ENCODE measurements around the gene NRP1. TPM values are rescaled to one million over a fixed set of nuclear protein-coding genes. Genes with fewer than 3 reads are reported as not detected.

Gene NRP1
- total RNA-seq, 4 donors from 2014 or later, result 47.1 to 286 (median 111) TPM

- H3K27me3 ChIP-seq, result no peaks in the 10 kb centered on the region
- no peak for DNase-seq
- H3K4me3 ChIP-seq, result no peak overlapping the region
- TF ChIP-seq POLR2A (IDR thresholded peaks at IDR 0.05), result no peak
- TF ChIP-seq CTCF (IDR thresholded peaks at IDR 0.05), result no peak
- H3K27ac ChIP-seq, result peak overlapping the region in 1 of 2 donors; percentile 30
- intact Hi-C loops (cut with DNase I; ENCODE audit: low total_unique reads), result no loop called here
- no peaks in the 10 kb centered on the region for H3K9me3 ChIP-seq
- no peaks in the 10 kb centered on the region for H3K36me3 ChIP-seq
- H3K4me1 ChIP-seq, result no peaks in the 10 kb centered on the region
Observed at GRCh38 chr10:33151344-33151864, 183.1 kb downstream of the NRP1 start.

- TF ChIP-seq POLR2A (IDR thresholded peaks at IDR 0.05) (no peak), CTCF (IDR thresholded peaks at IDR 0.05) (no peak)
- intact Hi-C loops (cut with DNase I; ENCODE audit: low total_unique reads), result no loop called here
- Histone ChIP-seq H3K9me3 (no peaks in the 10 kb centered on the region), H3K36me3 (no peaks in the 10 kb centered on the region), H3K4me3 (no peak overlapping the region), H3K27me3 (no peaks in the 10 kb centered on the region), H3K27ac (peak overlapping the region in 1 of 2 donors; percentile 30), H3K4me1 (no peaks in the 10 kb centered on the region)
- DNase-seq, result no peak
Observed at GRCh38 chr10:33150889-33151288, 183.6 kb downstream of the NRP1 start.

GRCh38 chr10:33150146-33150545 lies 184.3 kb downstream of the NRP1 start:
- no peaks in the 10 kb centered on the region for H3K9me3 ChIP-seq
- peak overlapping the region; percentile 12 to 30 for H3K27ac ChIP-seq
- no peak overlapping the region for H3K4me3 ChIP-seq
- no peaks in the 10 kb centered on the region for H3K36me3 ChIP-seq
- H3K4me1 ChIP-seq, result no peaks in the 10 kb centered on the region
- intact Hi-C loops (cut with DNase I; ENCODE audit: low total_unique reads), result no loop called here
- no peaks in the 10 kb centered on the region for H3K27me3 ChIP-seq
- TF ChIP-seq CTCF (IDR thresholded peaks at IDR 0.05), result no peak
- DNase-seq, result no peak

GRCh38 chr10:33147013-33147310 lies 187.5 kb downstream of the NRP1 start:
- Histone ChIP-seq H3K4me3 (no peak overlapping the region), H3K4me1 (no peaks in the 10 kb centered on the region), H3K36me3 (no peaks in the 10 kb centered on the region), H3K27me3 (no peaks in the 10 kb centered on the region), H3K27ac (no peak overlapping the region), H3K9me3 (no peaks in the 10 kb centered on the region)
- TF ChIP-seq CTCF (IDR thresholded peaks at IDR 0.05) (no peak), POLR2A (IDR thresholded peaks at IDR 0.05) (no peak)
- no peak for DNase-seq
- intact Hi-C loops (cut with DNase I; ENCODE audit: low total_unique reads), result no loop called here

- Histone ChIP-seq H3K4me1 (no peaks in the 10 kb centered on the region), H3K27me3 (no peaks in the 10 kb centered on the region), H3K27ac (no peak overlapping the region), H3K9me3 (no peaks in the 10 kb centered on the region), H3K36me3 (no peaks in the 10 kb centered on the region), H3K4me3 (no peak overlapping the region)
- intact Hi-C loops (cut with DNase I; ENCODE audit: low total_unique reads), result no loop called here
- no peak for TF ChIP-seq POLR2A (IDR thresholded peaks at IDR 0.05)
- no peak for TF ChIP-seq CTCF (IDR thresholded peaks at IDR 0.05)
- DNase-seq, result no peak
Observed at GRCh38 chr10:33146189-33147012, 188.1 kb downstream of the NRP1 start.
